HG03108 (cell line): ENCODE data around the gene XAB2.

Experiments used
- ATAC-seq: cut with Tn5 transposase; IDR thresholded peaks from one replicate; pipeline ENCODE4 v1.9.1; 2021; ENCODE audit warnings: moderate library complexity; ENCODE audit not compliant: unreplicated experiment

The XAB2 gene

DNA sequence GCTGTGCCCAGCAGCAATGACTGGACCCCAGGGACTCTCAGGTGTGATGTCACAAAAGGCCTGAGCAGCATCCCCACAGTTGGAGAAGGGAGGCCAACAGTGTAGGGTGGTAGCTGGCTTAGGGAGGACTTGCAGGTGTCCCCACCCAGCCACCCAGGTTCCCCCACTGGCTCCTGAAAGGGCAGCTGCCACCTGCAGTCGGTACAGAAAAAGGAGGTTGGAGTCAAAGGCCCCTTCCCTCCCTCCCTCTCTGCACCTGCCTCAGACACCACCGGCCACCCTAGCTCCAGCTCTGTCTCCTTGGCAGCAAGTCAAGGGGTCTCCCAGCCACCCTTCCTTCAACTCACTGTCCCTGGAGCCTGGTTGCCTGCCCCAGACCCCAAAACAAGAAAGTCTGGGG lies 4.4 kb upstream of the XAB2 start, which contains the start of gene PCP2:
PCP2 (minus strand) TSS at position 22 of the 400 bp plus-strand sequence. CDS start 262 bp downstream, outside the sequence.
- ATAC-seq: no peak

GRCh38 chr19:7632340-7633203 lies 3.2 kb upstream of the XAB2 start:
- ATAC-seq: no peak

- no peak for ATAC-seq
Observed at GRCh38 chr19:7631577-7631976, 2.2 kb upstream of the XAB2 start.

GRCh38 chr19:7628589-7629311 lies 595 bp downstream of the XAB2 start:
- ATAC-seq: no peak

DNA sequence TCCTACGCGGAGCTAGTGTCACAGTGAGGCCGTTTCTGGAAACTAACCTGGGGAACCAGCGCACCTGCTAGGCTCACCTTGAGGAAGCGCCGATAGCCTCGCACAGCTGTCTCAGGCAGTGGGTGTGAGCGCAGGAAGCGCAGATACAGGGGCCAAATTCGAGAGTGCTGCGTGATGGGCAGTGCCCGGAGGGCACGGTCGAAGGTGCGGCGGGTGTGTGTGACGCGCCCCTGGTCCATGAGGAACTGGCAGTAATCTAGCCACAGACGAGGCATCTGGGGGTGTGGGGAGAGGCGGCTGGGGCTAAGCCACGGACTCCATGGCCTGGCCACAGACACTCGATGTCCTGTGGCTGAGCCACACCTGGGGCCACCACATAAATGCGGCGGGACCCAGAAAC lies 2.2 kb downstream of the XAB2 start:
- no peak for ATAC-seq

DNA sequence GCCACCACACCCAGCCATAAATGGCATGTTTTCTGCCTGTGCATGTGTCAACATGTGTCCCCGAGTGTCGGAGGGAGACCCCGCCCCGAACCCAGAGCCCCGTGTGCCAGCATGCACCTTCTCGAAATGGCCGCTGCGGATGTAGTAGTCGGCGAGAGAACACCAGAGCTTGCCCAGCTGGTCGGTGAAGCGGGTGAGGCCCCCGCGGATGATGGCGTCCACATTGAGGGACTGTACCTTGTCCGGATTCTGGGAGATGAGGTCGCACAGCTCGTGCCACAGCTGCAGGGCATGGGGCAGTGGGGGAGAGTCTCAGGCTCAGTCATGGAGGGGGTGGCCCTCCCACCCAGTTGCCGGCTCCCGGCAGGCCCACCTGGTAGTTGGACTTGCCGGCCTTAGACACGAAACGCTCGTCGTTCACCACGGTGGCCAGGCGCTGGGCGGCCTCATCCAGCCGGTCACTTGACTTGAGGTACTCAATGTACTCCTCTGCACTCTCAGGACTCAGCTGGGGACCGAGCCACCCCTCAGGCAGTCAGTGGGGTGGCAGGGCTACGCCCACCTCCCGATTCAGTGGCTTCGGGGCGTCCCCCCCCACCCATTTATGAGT lies 3.5 kb downstream of the XAB2 start:
- ATAC-seq: no peak

DNA sequence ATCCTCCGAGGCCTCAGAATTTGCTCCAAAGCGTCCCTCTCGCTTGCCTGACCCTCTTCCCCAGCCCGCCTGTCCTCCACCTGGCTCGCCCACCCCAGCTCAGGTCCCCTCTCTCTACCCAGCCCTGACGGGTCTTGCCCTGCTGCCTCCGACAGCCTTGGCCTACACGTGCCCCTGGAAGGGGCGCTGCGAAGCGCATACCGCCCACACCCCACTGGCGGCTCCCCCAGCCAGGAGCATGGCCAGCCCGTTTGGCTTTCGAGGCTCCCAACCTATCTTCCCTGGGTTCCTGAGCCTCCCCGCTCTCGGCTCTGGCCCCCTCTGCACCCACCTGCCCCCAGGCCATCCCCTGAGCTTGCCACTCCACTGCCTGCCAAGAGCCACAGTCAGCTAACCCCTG lies 4.5 kb downstream of the XAB2 start:
- no peak for ATAC-seq

- no peak for ATAC-seq
Observed at GRCh38 chr19:7623725-7624603, 5.4 kb downstream of the XAB2 start.

GRCh38 chr19:7622933-7623685 lies 6.2 kb downstream of the XAB2 start:
- ATAC-seq: no peak

- ATAC-seq: no peak
Observed at GRCh38 chr19:7620442-7621412, 8.6 kb downstream of the XAB2 start.

DNA sequence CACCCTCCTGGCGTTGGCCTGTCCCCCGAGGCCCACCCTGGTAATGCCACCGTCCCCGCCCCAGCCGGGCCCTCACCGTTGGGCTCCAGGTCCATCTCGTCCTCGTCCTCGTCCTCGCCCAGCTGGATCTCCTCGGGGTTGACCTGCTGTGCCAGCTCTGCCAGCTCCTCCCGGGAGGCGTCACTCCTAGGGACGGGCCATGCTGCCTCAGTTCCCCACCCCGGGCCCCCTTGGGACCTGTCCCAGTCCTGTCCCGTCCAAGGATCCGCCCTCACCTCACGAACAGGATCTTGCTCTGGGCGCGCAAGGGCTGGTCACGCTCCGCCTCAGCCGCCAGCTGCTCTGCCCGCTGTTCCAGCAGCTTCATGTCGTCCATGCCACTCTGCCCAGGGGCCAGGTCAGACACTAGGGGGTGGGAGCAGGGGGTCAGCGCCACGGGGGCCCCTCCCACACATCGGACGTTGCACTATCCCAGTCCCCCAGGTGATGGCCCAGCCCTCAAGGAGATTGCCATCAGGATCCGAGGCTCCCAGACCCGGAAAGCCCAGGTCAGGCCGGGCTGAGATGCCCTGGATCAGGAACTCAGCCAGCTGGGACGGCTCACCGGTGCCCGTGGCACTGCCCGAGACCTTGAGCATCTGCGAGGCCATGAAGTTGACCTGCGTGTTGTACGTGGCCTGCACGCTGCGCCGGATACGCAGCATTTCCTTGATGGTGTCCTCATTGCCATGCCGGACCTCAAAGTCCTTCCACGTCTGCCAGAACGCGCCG lies 9.5 kb downstream of the XAB2 start:
- ATAC-seq: no peak

DNA sequence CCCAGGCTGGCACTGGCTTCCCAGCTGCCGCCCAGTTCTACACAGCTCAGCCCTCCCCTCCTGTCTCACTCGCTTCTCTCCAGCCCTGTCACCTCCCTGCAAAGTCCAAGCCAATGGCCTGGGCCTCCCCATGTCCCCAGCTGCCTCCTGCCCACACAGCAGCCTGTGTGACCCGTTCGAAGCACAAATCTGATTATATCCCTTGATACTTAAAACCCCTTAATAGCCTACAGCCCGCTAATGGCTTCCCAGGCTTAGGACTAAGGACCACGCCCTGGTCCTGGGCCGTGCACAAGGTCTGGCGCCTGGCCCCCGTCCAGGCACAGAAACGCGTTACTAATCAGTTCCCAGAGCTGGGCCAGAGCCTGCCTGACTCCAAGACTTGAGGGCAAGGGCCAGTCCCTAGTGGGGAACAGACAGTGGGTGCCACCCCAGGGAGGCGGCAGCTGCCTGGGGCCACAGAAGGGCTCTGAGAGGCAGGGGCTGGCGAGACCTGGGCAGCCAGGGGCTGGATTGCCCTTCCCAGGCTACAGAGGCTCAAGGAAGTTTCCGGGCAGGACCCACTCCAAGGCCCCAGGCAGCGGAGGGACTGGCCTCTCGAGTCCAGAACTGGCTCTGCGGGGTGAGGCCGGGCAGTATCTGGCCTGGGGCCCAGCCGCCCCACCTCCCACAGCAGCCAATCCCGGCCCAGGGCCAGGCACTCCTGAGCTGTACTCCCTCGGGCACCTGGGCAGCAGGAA lies 10.4 kb downstream of the XAB2 start:
- ATAC-seq: no peak

DNA sequence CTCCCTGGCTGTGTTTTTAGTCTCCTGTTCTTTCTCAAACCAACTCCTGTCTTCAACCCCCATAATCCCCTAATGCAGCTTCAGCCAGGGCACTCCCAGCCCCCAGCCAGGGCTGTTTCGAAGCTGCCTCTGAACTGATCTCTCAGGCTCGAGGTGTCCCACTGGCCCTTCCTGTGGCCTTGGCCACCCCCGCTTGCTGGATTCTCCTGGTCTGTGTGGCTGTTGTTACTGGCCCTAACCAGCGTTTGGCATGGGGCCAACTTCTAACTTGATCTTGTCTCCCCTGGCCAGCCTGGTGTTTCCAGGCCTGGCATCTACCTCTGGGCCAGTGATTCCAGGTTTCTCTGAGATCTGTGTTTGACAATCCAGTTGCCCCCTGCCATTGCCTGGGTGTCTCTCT lies 11.0 kb downstream of the XAB2 start:
- no peak for ATAC-seq

GRCh38 chr19:7617735-7618134 lies 11.6 kb downstream of the XAB2 start:
- no peak for ATAC-seq

DNA sequence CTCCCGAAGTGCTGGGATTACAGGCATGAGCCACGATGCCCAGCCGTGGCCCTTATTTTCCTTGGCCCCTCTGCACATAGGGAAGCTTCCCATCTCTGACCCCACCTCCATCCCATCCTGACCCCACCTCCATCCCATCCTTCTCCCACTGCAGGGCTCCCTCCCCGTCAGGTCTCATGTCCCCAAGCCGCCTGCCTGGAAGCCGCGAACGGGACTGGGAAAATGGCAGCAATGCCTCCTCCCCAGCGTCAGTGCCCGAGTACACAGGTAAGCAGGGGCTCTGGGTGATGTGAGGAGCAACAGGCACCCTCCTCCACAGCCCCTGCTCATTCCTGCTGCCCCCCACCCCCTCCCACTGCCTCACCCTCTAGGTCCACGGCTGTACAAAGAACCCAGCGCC lies 12.2 kb downstream of the XAB2 start:
- ATAC-seq: no peak

DNA sequence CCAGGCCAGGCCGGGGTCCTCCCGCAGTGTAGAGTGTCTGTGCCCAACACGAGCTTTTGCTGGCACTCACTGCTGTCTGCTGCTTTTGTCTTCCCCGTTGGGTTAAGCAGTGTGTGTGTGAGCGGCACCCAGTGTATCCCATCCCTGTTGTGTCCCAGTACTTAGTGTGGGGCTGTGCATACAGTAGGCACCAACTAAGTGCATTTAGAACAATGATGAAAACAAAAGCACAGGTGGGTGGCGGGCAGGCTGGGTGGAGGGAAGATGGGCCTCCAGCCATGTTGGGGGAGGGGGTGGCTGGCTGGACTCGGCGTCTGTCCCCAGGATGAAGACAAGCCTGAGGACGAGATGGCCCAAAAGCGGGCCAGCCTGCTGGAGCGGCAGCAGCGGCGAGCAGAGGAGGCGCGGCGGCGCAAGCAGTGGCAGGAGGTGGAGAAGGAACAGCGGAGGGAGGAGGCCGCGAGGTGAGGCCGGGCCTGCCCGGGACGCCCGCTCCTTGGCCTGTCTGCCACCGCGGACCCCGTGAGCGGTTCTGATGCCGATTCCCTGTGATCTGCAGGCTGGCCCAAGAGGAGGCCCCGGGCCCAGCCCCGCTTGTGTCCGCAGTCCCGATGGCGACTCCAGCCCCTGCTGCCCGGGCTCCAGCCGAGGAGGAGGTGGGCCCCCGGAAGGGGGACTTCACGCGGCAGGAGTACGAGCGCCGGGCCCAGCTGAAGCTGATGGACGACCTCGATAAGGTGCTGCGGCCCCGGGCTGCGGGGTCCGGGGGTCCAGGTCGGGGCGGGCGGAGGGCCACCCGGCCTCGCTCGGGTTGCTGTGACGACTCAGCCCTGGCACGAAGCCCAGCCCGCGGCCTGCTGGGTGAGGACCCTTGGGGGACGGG lies 14.2 kb downstream of the XAB2 start:
- ATAC-seq: no peak
